Nephron (organoid): ENCODE measurements around the gene SPATA24.
"Not testable (repeated sequence)": the region's sequence is repeated elsewhere in the genome, so short reads cannot be mapped to it uniquely, and the experiment has no call there.

Experiments used
- H3K27ac Mint-ChIP-seq, 3 experiments: 2 replicates each; pipeline ENCODE4 v1.8.0; 2020; ENCODE audit warnings: mixed read lengths in 3 of 3, mild to moderate bottlenecking in 2 of 3, moderate library complexity in 1 of 3
- H3K27me3 Mint-ChIP-seq: 2 replicates; pipeline ENCODE4 v1.8.0; 2021; ENCODE audit warnings: low read depth, mild to moderate bottlenecking, moderate library complexity, mixed read lengths
- H3K36me3 Mint-ChIP-seq: 2 replicates; pipeline ENCODE4 v1.8.0; 2020; ENCODE audit warnings: low read depth, mixed read lengths
- H3K4me1 Mint-ChIP-seq: 2 replicates; pipeline ENCODE4 v1.8.0; 2020; ENCODE audit warnings: mixed read lengths
- H3K4me3 Mint-ChIP-seq, 3 experiments: 2 replicates each; pipeline ENCODE4 v1.8.0; 2020; ENCODE audit warnings: mild to moderate bottlenecking in 3 of 3, mixed read lengths in 3 of 3, moderate library complexity in 2 of 3
- H3K9me3 Mint-ChIP-seq: 2 replicates; pipeline ENCODE4 v1.8.0; 2020; ENCODE audit warnings: mixed read lengths
- TF ChIP-seq, protein P1 (sequence below), 3 experiments: fragments of 200-600 bp; sonication (generic); IDR thresholded peaks; one replicate each; pipeline ENCODE4 v1.5.0; 2021; ENCODE audit warnings: antibody characterized with exemption in 3 of 3; ENCODE audit not compliant: unreplicated experiment in 3 of 3

Gene SPATA24

DNA sequence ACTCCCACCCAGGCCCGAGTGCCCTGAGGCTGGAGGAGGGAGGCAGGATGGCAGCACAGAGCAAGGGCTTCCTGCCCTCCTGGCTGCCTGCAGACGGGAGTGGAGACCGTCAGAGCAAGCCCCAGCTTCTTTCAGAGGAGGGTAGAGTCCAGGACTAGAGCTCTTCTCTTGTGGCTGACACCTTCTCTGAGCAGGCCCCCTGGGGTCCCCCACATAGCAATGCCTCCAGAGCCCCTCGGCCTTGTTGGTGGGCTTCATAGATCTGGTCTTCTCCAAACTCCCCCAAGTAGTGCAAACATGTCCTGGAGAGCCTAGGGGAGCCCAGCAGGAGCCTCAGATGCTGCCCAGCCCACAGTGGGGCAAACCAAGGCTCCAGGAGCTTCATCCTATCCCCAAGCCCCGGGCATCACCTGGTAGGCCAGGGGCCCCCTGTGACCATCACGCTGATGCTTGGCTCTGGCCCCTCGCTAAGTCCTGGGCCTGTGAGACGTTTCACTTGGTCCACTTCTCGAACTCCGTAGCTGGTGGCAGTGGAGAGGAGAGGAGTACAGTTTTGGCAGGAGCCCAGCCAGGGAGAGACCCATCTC, 16.2 kb downstream of the SPATA24 start:
- no peak overlapping the region for H3K4me3 Mint-ChIP-seq
- H3K36me3 Mint-ChIP-seq, result no peaks in the 10 kb centered on the region
- no peaks in the 10 kb centered on the region for H3K9me3 Mint-ChIP-seq
- peaks cover 22% of the 10 kb centered on the region for H3K4me1 Mint-ChIP-seq
- TF ChIP-seq, protein P1, sequence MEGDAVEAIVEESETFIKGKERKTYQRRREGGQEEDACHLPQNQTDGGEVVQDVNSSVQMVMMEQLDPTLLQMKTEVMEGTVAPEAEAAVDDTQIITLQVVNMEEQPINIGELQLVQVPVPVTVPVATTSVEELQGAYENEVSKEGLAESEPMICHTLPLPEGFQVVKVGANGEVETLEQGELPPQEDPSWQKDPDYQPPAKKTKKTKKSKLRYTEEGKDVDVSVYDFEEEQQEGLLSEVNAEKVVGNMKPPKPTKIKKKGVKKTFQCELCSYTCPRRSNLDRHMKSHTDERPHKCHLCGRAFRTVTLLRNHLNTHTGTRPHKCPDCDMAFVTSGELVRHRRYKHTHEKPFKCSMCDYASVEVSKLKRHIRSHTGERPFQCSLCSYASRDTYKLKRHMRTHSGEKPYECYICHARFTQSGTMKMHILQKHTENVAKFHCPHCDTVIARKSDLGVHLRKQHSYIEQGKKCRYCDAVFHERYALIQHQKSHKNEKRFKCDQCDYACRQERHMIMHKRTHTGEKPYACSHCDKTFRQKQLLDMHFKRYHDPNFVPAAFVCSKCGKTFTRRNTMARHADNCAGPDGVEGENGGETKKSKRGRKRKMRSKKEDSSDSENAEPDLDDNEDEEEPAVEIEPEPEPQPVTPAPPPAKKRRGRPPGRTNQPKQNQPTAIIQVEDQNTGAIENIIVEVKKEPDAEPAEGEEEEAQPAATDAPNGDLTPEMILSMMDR (IDR thresholded peaks at IDR 0.05; ENCODE audit: unreplicated experiment in 3 of 3), result no peak
- H3K27ac Mint-ChIP-seq, result peak overlapping the region in 2 of 3 experiments; percentile 54 to 81
- H3K27me3 Mint-ChIP-seq, result peaks cover 12% of the 10 kb centered on the region

DNA sequence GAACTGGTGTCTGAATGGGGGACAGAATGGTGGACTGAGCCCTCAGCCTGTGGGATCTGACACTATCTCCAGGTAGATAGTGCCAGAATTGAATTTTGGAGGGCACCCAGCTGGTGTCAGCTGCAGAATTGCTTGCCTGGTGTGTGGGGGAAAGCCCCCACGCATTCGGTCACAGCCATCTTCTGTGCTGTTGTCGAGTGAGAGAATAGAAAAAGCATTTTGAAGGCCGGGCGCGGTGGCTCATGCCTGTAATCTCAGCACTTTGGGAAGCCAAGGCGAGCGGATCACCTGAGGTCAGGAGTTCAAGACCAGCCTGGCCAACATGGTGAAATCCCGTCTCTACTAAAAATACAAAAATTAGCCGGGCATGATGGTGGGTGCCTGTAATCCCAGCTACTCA, 16.9 kb downstream of the SPATA24 start:
- not testable (repeated sequence) for H3K36me3 Mint-ChIP-seq, H3K9me3 Mint-ChIP-seq, H3K4me3 Mint-ChIP-seq, H3K27ac Mint-ChIP-seq
- Mint-ChIP-seq H3K4me1 (peaks cover 22% of the 10 kb centered on the region), H3K27me3 (peaks cover 10% of the 10 kb centered on the region)

DNA sequence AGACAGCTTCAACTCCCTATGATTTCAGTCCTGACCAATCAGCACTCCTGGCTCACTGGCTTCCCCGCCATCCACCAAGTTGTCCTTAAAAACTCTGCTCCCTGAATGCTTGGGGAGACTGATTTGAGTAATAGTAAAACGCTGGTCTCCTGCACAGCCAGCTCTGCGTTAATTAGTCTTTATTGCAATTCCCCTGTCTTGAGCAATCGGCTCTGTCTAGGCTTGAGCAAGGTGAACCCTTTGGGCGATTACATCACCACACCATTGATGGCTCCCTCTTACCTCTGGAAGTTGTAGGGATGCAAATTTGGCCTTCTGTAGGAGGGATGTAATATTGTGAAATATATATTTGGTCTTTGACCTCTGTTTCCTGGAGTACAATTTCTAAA, 17.8 kb downstream of the SPATA24 start:
- TF ChIP-seq, protein P1 (IDR thresholded peaks at IDR 0.05; ENCODE audit: unreplicated experiment in 3 of 3), result no peak
- H3K36me3 Mint-ChIP-seq, result no peaks in the 10 kb centered on the region
- peaks cover 1% of the 10 kb centered on the region for H3K27me3 Mint-ChIP-seq
- H3K4me1 Mint-ChIP-seq, result peaks cover 17% of the 10 kb centered on the region
- no peak overlapping the region for H3K4me3 Mint-ChIP-seq
- no peaks in the 10 kb centered on the region for H3K9me3 Mint-ChIP-seq
- no peak overlapping the region for H3K27ac Mint-ChIP-seq

DNA sequence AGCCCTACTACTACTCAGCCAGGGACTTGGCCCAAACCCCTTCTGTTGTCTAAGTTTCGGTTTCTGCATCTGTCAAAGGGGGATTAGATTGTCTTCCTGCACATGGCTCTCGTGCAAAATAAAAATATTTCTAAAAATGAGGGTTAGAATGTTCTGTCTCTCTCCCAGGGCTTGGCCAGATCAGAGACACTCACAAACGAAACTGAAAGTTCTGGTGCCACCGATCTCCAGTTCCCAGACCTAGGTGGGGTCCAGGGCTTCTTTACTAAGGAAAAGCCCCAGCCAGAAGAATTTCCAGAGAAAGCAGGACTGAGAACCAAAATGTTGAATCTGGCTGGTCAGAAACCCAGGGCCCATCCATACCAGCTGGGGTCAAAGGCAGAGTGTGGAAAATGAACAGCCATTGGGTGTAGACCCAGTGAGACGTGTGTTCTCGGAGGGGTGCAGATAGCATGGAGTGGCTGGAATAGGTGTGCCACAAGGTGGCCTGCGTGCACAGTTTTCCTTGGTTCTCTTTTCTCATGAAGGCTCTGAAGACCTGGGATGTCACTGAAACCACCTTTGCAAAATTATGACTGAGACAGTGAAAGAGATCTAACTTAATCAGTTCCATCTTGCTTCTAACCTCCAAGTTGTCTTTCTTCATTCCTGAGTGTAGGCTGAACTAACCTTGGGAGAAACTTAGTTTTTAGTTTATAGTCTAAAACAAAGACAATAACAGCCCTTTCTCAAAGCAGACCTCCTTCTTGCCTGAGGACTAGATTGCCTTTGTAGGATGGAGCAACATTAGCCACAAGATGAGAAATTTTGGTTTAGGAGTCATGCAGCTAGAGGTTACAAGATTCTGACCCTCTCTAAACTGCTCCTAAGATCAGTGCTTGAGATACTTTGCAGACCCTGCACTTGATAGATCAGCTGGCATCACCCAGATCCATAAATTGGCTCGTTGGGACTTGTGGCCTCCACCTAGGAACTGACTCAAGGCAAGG, 18.5 kb downstream of the SPATA24 start:
- Mint-ChIP-seq H3K4me3 (no peak overlapping the region), H3K36me3 (no peaks in the 10 kb centered on the region), H3K27me3 (no peaks in the 10 kb centered on the region), H3K4me1 (peaks cover 12% of the 10 kb centered on the region), H3K9me3 (no peaks in the 10 kb centered on the region), H3K27ac (no peak overlapping the region)
- TF ChIP-seq, protein P1 (IDR thresholded peaks at IDR 0.05; ENCODE audit: unreplicated experiment in 3 of 3), result no peak

DNA sequence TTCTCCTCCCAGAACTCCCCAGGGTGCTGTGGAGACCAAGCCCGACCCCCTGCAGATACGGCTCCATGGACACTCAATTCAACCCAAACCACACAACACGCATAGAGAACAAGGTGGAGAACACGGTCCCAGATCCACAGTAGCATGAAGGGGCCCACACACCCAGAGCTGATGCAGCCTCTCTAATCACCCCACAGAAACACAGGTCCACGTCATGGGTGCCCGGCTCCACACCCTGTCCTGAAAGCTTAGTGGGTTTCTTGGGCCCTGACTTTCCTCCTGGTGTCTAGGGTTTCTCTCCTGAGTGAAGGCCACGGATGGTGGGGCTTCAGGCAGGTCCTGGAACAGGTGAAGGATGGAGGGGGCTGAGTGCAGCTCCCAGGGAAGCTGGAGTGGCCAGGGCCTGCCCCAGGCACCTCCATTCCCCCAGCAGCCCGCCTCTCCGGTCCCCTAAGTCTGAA, 19.3 kb downstream of the SPATA24 start:
- H3K27me3 Mint-ChIP-seq, result no peaks in the 10 kb centered on the region
- no peaks in the 10 kb centered on the region for H3K9me3 Mint-ChIP-seq
- H3K36me3 Mint-ChIP-seq, result no peaks in the 10 kb centered on the region
- H3K4me3 Mint-ChIP-seq, result no peak overlapping the region
- TF ChIP-seq, protein P1 (IDR thresholded peaks at IDR 0.05; ENCODE audit: unreplicated experiment in 3 of 3), result no peak
- peak overlapping the region in 2 of 3 experiments; percentile 3 to 63 for H3K27ac Mint-ChIP-seq
- H3K4me1 Mint-ChIP-seq, result peaks cover 12% of the 10 kb centered on the region

DNA sequence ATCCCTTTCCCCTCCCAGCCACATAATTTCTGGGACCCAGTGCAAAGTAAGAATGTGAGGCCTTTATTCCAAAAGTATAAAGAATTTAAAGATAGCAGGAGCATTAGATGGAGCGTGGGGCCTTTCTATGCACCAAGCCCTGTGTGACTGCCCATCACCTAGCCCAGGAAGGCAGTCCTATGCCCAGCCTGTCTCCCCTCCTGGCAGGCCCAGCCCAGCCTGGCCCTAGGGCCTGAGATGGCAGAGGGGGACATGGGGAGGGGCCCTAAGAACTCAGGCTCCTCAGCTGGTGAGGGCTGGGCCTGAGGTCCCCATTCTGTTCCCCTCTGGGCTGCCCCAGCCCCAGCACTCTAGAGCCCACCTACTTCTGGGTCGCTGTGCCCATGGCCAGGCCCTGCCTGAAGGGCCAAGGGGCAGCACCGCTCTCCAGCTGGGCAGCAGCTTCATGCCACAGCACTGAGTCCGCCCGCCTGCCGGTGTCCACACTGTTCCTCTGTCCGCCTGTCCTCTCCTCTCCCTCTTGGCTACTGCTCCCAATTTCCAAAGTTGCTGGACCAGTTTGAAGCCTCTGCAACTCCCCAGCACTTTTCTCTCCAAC, 19.8 kb downstream of the SPATA24 start:
- no peaks in the 10 kb centered on the region for H3K27me3 Mint-ChIP-seq
- H3K4me3 Mint-ChIP-seq, result no peak overlapping the region
- H3K36me3 Mint-ChIP-seq, result no peaks in the 10 kb centered on the region
- peaks cover 12% of the 10 kb centered on the region for H3K4me1 Mint-ChIP-seq
- no peaks in the 10 kb centered on the region for H3K9me3 Mint-ChIP-seq
- peak overlapping the region; percentile 86 to 94 (median 88) for H3K27ac Mint-ChIP-seq
- TF ChIP-seq, protein P1 (IDR thresholded peaks at IDR 0.05; ENCODE audit: unreplicated experiment in 3 of 3), result no peak
